ENCODE results near the gene JAK2.
"Not testable (repeated sequence)": the region's sequence is repeated elsewhere in the genome, so short reads cannot be mapped to it uniquely, and the experiment has no call there.

JAK2 gene

DNA sequence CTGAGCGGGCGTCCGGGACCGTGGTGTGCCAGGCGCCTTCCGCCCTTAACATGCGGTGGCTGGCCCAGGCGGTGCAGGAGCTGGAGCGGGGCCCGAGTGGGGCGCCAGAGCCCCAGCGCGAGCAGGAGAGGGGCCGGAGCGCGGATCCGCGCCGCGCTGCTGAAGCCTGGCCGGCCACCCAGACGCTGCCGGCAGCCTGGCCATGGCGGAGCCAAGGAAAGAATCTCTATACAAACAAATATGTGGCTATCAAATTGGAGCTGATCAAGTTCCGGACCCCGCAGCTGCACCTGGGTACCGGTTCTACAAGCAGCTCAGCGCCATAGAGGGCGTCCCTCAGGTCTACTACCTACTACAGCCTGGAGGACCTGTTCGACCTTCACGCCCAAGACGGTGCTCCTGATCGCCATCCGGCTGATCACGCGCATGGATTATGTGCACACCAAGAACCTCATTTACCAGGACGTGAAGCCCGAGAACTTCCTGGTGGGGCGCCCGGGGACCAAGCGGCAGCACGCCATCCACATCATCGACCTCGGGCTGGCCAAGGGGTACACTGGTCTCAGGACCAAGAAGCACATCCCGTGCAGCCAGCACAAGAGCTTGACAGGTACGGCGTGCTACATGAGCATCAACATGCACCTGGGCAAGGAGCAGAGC is 55.8 kb downstream of the JAK2 start:
- H3K27me3 Mint-ChIP-seq = no peaks in the 10 kb centered on the region
- H3K36me3 Mint-ChIP-seq (ENCODE audit: low read depth) = peaks cover 63% of the 10 kb centered on the region
- H3K4me3 Mint-ChIP-seq = no peak overlapping the region
- intact Hi-C loops (cut with micrococcal nuclease) = no loop called here
- H3K9me3 Mint-ChIP-seq = peaks cover 9% of the 10 kb centered on the region
- H3K4me1 Mint-ChIP-seq (ENCODE audit: low read depth) = no peaks in the 10 kb centered on the region
- H3K27ac Mint-ChIP-seq = no peak overlapping the region

DNA sequence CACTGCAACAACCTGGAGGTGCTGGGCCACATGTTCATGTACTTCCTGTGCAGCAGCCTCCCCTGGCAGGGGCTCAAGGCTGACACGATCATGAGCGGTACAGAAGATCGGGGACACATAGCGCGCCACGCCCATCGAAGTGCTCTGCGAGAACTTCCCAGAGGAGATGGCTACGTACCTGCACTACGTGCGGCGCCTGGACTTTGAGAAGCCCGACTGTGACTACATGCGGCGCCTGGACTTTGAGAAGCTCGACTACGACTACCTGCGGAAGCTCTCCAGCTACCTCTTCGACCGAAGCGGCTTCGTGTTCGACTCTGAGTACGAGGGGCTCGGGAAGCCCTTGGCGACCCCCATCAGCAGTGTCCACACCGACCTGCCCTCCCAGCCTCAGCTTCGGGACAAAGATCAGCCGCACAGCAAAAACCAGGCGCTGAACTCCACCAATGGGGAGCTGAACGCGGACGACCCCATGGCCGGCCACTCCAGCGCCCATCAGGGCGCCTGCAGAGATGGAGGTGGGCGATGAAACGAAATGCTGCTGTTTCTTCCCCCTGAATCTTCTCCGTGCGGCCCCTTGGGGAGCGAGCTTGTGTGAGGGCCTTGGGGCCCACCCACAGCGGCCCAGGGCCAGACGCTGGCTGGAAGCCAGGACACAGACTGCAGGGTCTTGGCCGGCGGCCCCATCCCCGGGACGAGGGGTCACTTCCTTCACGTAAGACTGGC is 56.5 kb downstream of the JAK2 start:
- H3K27ac Mint-ChIP-seq = no peak overlapping the region
- peaks cover 70% of the 10 kb centered on the region for H3K36me3 Mint-ChIP-seq (ENCODE audit: low read depth)
- no peaks in the 10 kb centered on the region for H3K4me1 Mint-ChIP-seq (ENCODE audit: low read depth)

DNA sequence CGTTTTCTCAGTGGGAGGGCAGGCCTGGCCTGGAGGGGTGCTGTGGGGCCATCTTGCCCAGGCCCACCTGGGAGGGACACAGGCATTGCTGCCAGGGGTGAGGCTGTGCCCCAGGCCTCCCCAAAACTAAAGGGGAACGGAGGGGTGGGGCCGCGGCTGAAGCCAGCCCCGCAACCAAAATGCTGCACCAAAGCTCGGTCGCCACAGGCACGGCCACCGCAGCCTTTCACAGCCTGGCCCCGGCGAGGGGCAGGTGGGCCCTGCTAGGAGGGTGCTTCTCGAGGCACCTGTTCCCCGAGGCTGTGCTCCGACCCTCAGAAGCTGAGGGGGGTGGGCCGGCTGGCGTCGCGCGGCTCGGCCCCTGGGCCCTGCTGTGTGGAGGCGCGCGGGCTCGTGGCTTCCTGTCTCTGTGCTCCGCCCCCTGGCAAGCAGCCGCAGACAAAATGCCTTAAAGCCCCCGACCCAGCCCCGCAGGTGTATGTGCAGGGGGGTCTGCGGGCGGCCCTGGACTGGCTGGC is 57.6 kb downstream of the JAK2 start:
- no peak overlapping the region for H3K27ac Mint-ChIP-seq
- peaks cover 73% of the 10 kb centered on the region for H3K36me3 Mint-ChIP-seq (ENCODE audit: low read depth)

More for the DNA sequence above, 56.5 kb downstream of the JAK2 start:
- no peak overlapping the region for H3K4me3 Mint-ChIP-seq
- no peaks in the 10 kb centered on the region for H3K27me3 Mint-ChIP-seq
- peaks cover 9% of the 10 kb centered on the region for H3K9me3 Mint-ChIP-seq
- intact Hi-C loops (cut with micrococcal nuclease) = no loop called here

DNA sequence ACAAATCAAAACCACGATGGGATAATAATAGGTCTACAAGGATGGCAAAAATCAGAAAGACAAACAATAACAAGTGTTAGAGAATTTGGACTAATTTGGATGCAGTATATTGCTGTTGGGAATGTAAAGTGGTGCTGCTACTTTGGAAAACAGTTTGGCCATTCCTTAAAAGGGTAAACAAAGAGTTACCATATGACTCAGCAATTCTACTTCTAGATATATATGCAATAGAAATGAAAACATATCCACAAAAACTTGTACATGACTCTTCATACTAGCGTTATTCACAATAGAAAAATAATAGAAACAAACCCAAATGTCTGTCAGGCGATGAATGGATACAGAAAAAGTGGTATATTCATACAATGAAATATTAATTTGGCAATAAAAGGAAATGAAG is 58.3 kb downstream of the JAK2 start:
- no peak overlapping the region for H3K4me3 Mint-ChIP-seq
- intact Hi-C loops (cut with micrococcal nuclease) = no loop called here
- no peaks in the 10 kb centered on the region for H3K27me3 Mint-ChIP-seq
- H3K4me1 Mint-ChIP-seq (ENCODE audit: low read depth) = no peaks in the 10 kb centered on the region
- H3K9me3 Mint-ChIP-seq = peaks cover 9% of the 10 kb centered on the region
- no peak overlapping the region for H3K27ac Mint-ChIP-seq
- peaks cover 79% of the 10 kb centered on the region for H3K36me3 Mint-ChIP-seq (ENCODE audit: low read depth)

More for the DNA sequence above, 57.6 kb downstream of the JAK2 start:
- Mint-ChIP-seq H3K9me3 (peaks cover 9% of the 10 kb centered on the region), H3K27me3 (no peaks in the 10 kb centered on the region), H3K4me3 (no peak overlapping the region), H3K4me1 (ENCODE audit: low read depth) (no peaks in the 10 kb centered on the region)
- intact Hi-C loops (cut with micrococcal nuclease) = no loop called here

DNA sequence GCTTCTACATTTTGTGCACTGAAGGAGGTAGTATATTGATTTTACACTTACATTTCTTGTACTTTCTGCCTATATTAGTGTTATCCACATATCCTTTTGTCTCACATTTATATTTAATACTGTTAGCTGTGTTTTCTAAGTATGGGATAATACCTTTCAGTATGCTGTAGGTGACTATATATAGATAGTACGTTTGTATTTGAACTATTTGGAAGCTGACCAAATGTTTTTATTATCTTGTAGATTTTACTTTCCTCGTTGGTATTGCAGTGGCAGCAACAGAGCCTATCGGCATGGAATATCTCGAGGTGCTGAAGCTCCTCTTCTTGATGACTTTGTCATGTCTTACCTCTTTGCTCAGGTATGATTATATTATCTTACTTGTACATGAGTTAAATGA is 59.1 kb downstream of the JAK2 start:
- H3K4me1 Mint-ChIP-seq (ENCODE audit: low read depth) = no peaks in the 10 kb centered on the region

DNA sequence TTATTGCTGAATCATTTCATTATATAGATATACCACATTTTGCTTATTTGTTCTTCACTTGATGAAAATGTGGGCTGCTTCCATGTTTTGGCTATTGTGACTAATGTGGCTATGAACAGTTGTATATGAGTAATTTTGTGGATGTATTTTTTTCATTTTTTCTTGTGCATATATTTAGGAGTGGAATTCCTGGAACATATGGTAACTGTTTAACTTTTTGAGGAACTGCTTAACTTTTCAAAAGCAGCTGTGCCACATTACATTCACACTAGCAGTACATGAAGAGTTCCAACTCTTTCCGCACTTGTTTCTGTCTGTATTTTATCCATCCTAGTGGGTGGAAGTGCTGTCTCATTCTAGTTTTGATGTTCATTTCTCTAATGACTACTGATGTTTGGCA is 67.8 kb downstream of the JAK2 start:
- Mint-ChIP-seq H3K4me1 (ENCODE audit: low read depth) (peaks cover 7% of the 10 kb centered on the region), H3K27ac (no peak overlapping the region), H3K4me3 (no peak overlapping the region), H3K36me3 (ENCODE audit: low read depth) (peaks cover 77% of the 10 kb centered on the region), H3K9me3 (no peaks in the 10 kb centered on the region), H3K27me3 (no peaks in the 10 kb centered on the region)
- intact Hi-C loops (cut with micrococcal nuclease) = loop anchor here (5.0 kb wide), 1 partner anchor 34 kb away; no protein-coding TSS in a partner anchor

More for the DNA sequence above, 59.1 kb downstream of the JAK2 start:
- no peaks in the 10 kb centered on the region for H3K27me3 Mint-ChIP-seq
- H3K4me3 Mint-ChIP-seq = no peak overlapping the region
- intact Hi-C loops (cut with micrococcal nuclease) = no loop called here
- peaks cover 80% of the 10 kb centered on the region for H3K36me3 Mint-ChIP-seq (ENCODE audit: low read depth)
- H3K27ac Mint-ChIP-seq = no peak overlapping the region
- peaks cover 9% of the 10 kb centered on the region for H3K9me3 Mint-ChIP-seq

DNA sequence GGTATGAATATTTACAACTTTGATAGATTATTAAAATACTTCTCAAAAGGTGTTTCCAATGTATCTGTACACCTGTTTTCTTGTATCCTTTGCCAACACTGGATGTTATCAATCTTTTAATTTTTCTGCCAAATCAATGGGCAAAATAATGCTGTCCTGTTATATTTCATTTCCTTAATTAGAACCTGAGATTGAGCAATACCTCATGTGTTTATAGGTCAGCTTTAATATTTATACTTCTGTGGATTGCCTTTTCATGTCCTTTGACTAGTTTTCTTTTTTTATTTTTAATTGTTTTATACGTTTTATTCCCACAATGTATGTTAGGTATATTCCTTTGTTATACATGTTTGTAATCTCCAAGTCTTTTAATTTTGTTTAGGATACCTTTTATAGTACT is 77.6 kb downstream of the JAK2 start:
- no peaks in the 10 kb centered on the region for H3K9me3 Mint-ChIP-seq
- H3K4me3 Mint-ChIP-seq = no peak overlapping the region
- peaks cover 62% of the 10 kb centered on the region for H3K36me3 Mint-ChIP-seq (ENCODE audit: low read depth)
- H3K4me1 Mint-ChIP-seq (ENCODE audit: low read depth) = peaks cover 5% of the 10 kb centered on the region
- intact Hi-C loops (cut with micrococcal nuclease) = no loop called here
- H3K27ac Mint-ChIP-seq = no peak overlapping the region
- no peaks in the 10 kb centered on the region for H3K27me3 Mint-ChIP-seq

DNA sequence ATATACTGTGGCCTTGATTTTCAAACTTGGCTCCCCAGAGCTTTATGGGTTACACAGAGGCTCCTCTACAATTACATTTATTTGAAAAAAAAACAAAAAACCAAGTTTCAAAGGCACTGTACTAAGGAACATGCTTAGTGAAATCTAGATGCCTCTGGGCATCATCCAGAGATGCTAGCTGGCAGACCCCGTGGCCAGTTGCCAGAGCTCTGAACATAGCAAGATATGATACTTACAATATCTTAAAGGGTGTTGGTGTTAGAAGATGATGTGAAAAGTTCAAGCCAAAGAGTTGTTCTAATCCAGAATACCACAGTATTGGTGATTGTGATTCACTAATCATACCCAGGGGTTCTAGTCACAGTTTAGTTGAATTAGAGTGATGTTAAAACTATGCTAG is 87.8 kb downstream of the JAK2 start:
- Mint-ChIP-seq H3K27me3 (no peaks in the 10 kb centered on the region), H3K36me3 (ENCODE audit: low read depth) (peaks cover 72% of the 10 kb centered on the region), H3K9me3 (no peaks in the 10 kb centered on the region), H3K4me3 (no peak overlapping the region), H3K4me1 (ENCODE audit: low read depth) (no peaks in the 10 kb centered on the region), H3K27ac (no peak overlapping the region)
- intact Hi-C loops (cut with micrococcal nuclease) = loop anchor here (10.0 kb wide), 1 partner anchor 702 kb away; no protein-coding TSS in a partner anchor

DNA sequence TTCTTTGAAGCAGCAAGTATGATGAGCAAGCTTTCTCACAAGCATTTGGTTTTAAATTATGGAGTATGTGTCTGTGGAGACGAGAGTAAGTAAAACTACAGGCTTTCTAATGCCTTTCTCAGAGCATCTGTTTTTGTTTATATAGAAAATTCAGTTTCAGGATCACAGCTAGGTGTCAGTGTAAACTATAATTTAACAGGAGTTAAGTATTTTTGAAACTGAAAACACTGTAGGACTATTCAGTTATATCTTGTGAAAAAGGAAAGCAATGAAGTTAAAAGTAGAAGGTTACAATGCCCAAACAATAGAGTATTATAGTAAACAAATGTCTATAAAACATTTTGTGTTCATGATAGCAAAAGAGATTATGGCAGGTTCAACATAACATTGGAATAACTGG is 88.6 kb downstream of the JAK2 start:
- intact Hi-C loops (cut with micrococcal nuclease) = loop anchor here (10.0 kb wide), 1 partner anchor 701 kb away; no protein-coding TSS in a partner anchor
- Mint-ChIP-seq H3K9me3 (no peaks in the 10 kb centered on the region), H3K27me3 (no peaks in the 10 kb centered on the region), H3K4me3 (no peak overlapping the region), H3K36me3 (ENCODE audit: low read depth) (peaks cover 64% of the 10 kb centered on the region), H3K4me1 (ENCODE audit: low read depth) (no peaks in the 10 kb centered on the region), H3K27ac (no peak overlapping the region)

DNA sequence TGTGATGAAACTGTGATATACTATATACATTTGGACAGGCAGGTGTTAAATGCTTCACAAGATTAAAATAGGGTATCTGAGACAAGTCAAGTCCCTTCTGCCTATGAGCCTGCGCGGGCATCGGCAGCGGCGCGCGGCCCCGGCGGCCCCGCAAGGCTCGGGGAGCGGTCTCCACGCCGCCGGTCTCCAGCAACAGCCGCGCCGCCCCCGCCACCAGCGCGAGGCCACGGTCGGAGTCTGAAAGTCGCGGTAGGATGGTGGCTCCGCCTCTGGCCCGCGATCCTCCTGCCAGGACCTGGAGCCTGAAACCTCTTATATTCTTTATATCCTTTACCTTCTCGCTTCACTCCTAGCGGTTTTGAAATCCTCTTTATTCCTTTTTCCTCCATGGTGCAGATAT is 100.9 kb downstream of the JAK2 start:
- peaks cover 11% of the 10 kb centered on the region for H3K9me3 Mint-ChIP-seq
- no peak overlapping the region for H3K27ac Mint-ChIP-seq
- no peaks in the 10 kb centered on the region for H3K27me3 Mint-ChIP-seq
- intact Hi-C loops (cut with micrococcal nuclease) = loop anchor here (5.0 kb wide), 1 partner anchor 34 kb away; no protein-coding TSS in a partner anchor
- H3K4me1 Mint-ChIP-seq (ENCODE audit: low read depth) = no peaks in the 10 kb centered on the region
- H3K36me3 Mint-ChIP-seq (ENCODE audit: low read depth) = peaks cover 83% of the 10 kb centered on the region
- no peak overlapping the region for H3K4me3 Mint-ChIP-seq

DNA sequence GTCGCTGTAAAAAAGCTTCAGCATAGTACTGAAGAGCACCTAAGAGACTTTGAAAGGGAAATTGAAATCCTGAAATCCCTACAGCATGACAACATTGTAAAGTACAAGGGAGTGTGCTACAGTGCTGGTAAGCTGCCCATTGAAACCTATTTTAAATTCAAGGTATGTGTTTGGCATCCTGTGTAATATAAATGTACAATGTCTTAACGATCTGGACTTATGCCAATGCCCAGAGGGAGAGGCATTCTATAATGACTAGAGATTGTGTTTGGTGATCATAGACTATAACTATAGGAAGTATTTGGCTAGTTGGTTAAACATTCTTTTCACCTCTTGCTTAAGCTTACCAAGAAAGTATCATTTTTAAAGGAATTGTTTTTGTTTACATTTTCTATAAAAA is 104.7 kb downstream of the JAK2 start:
- Mint-ChIP-seq H3K27me3 (no peaks in the 10 kb centered on the region), H3K36me3 (ENCODE audit: low read depth) (peaks cover 49% of the 10 kb centered on the region), H3K4me3 (no peak overlapping the region), H3K27ac (no peak overlapping the region), H3K9me3 (peaks cover 11% of the 10 kb centered on the region), H3K4me1 (ENCODE audit: low read depth) (no peaks in the 10 kb centered on the region)
- intact Hi-C loops (cut with micrococcal nuclease) = loop anchor here (5.0 kb wide), 1 partner anchor 37 kb away; no protein-coding TSS in a partner anchor

DNA sequence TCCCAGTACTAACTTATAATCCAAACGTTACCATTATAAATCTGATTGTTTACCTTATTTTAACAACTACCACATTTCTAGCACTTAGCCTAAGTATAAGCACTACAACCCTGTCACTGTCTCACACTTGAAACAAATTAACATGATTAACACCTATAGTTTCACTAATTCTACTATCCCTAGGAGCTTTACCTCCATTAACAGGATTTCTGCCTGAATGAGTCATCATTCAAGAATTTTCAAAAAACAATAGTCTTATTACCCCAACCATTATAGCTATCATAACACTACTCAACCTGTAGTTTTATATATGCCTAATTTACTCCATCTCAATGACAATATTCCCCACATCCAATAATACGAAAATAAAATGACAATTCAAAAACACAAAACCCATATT is 110.7 kb downstream of the JAK2 start:
- Mint-ChIP-seq H3K27ac (no peak overlapping the region), H3K4me1 (ENCODE audit: low read depth) (no peaks in the 10 kb centered on the region), H3K27me3 (no peaks in the 10 kb centered on the region), H3K36me3 (ENCODE audit: low read depth) (no peaks in the 10 kb centered on the region), H3K4me3 (no peak overlapping the region), H3K9me3 (no peaks in the 10 kb centered on the region)
- intact Hi-C loops (cut with micrococcal nuclease) = no loop called here

DNA sequence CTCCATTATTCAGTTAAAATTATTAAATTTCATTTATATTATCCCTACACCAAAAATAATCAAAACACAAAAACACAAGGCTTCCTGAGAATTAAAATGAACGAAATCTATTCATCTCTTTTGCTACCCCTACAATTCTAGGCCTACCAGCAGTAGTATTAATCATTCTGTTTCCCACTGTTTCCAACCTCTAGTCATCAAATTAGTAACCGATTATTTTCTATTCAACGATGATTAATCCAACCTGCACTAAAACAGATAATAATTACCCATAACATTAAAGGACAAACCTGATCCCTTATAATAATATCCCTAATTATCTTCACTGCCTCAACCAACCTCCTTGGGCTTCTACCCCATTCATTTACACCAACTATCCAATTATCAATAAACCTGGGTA is 114.4 kb downstream of the JAK2 start:
- no peak overlapping the region for H3K4me3 Mint-ChIP-seq
- no peaks in the 10 kb centered on the region for H3K9me3 Mint-ChIP-seq
- H3K36me3 Mint-ChIP-seq (ENCODE audit: low read depth) = no peaks in the 10 kb centered on the region
- intact Hi-C loops (cut with micrococcal nuclease) = no loop called here
- H3K27ac Mint-ChIP-seq = no peak overlapping the region
- H3K27me3 Mint-ChIP-seq = no peaks in the 10 kb centered on the region
- H3K4me1 Mint-ChIP-seq (ENCODE audit: low read depth) = no peaks in the 10 kb centered on the region

DNA sequence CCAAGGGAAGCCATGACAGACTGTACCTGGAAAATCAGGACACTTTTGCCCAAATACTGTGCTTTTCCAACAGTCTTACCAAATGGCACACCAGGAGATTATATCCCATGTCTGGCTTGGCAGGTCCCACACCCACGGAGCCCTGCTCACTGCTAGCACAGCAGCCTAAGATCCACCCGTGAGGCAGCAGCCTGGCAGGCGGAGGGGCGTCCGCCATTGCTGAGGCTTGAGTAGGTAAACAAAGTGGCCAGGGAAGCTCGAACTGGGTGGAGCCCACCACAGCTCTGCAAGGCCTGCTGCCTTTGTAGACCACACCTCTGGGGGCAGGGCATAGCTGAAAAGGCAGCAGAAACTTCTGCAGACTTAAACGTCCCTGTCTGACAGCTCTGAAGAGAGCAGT is 116.1 kb downstream of the JAK2 start:
- H3K27me3 Mint-ChIP-seq; H3K4me1 Mint-ChIP-seq (ENCODE audit: low read depth); H3K4me3 Mint-ChIP-seq; H3K36me3 Mint-ChIP-seq (ENCODE audit: low read depth); intact Hi-C loops (cut with micrococcal nuclease); H3K27ac Mint-ChIP-seq: not testable (repeated sequence)
- peaks cover 14% of the 10 kb centered on the region for H3K9me3 Mint-ChIP-seq

Data from dendritic cell treated with granulocyte-macrophage colony-stimulating factor and Interleukin-4, amounts not matched to agents 40 ng/mL and 50 ng/mL, for 4 days (primary cell).